GM19328 (cell line): Measurements from ENCODE around the gene PAX7.
"Not testable (repeated sequence)": the region's sequence is repeated elsewhere in the genome, so short reads cannot be mapped to it uniquely, and the experiment has no call there.

Experiments used
- ATAC-seq: cut with Tn5 transposase; IDR thresholded peaks from one replicate; pipeline ENCODE4 v1.9.1; 2021; ENCODE audit warnings: mild to moderate bottlenecking, moderate library complexity; ENCODE audit not compliant: unreplicated experiment

The PAX7 gene

DNA sequence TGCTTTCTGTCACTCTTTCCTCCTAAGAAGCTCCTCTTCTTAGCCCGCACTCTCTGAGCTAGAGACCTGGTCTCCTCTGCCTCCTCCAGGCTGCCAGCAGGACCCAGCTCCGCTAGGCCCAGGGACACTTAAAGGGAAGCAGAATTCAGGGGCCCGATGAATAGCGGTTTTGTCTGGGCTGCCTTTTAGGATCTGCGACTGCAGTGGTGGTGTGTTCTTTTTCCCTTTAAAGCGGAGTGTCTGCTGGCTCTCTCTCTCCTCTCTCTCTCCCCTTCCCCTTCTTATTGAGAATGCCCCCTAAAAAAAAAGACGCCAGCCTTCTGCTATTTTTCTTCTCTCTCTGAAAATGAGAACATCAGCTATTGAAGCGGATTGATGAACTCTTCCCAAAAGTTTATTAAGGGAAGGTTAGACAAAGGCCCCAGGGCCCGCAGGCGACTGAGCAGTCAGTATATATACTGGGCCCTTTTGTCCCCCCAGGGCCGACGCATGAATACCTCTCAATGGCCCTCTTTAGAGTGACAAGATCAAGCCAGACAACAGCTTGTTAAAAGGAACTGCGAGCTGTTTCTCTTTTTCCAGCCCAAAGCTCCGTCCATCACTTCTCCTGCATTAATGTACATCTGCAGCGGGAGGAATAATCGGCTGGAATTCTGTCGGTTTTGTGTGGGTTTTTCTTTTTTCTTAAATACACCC lies 27.0 kb downstream of the PAX7 start:
- no peak for ATAC-seq

DNA sequence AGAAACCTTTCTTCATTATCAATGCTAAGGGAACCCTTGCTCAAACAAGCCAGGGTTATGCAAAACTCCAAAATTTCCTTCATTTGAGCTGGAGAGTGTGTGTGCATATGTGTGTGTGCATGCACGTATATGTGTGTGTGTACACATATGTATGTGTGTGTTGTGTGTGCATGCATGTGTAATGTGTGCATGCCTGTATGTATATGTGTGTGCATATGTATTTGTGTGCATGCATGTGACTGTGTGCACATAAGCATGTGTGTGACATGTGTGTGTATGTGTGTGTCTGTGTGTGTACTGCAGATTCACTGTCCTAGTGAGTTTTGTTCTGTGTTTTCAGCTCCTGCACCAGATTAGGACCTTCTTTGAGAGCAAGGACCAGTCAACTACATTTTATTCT lies 28.2 kb downstream of the PAX7 start:
- ATAC-seq: no peak

DNA sequence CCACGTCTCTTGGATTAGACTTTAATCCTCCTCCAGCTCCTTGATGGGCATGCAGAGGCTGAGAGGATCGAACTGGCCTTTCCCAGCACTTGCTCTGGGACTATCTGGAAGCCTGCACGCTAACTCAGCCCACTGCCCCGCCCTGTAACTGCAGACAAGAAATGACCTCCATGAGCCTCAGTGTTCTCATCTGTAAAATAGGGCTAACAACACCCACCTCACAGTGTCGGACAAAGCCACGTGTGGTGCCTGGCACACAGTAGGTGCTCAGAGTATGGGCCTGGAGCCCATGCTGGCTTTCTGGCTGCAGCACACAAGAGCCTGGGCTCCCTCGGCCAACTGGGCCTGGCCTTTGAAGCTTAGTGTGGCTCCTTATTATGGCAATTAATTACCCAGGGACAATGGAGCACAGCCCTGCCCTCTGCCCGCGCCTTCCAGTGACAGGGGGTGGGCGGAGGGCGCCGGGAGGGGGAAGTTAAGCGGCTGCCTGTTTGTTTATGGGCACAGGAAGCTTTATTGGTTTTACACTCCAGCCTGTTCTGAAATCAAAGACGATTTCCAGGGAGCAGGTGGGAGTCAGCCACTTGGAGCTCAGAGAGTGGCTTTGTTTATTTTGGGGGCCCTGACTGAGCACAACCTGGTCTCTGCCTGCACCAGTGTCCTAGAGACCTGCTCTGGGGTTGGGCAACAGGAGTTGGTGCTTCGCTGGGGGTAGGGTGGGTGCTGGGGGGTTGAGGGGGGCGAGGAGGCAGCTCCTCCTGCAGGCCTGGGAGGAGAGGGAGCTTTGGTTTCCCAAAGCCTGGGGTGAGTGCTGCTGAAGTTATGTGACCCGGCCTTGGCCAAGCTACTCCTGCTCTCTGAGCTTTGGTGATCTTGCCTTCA lies 31.0 kb downstream of the PAX7 start:
- no peak for ATAC-seq

DNA sequence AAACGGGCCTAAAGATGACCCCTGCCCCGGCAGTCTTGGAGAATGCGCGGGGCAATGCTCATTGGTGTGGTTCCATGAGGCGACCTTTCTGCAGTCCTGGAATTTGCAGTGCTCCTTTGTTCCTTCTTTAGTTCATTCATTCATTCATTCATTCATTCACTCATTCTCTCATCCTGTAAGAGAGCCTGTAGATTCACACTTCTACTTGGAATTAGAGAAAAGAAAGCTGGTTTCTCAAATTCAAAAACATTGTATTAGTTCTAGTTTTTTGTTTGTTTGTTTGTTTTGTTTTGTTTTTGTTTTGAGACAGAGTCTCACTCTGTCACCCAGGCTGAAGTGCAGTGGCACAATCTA lies 31.6 kb downstream of the PAX7 start:
- no peak for ATAC-seq

DNA sequence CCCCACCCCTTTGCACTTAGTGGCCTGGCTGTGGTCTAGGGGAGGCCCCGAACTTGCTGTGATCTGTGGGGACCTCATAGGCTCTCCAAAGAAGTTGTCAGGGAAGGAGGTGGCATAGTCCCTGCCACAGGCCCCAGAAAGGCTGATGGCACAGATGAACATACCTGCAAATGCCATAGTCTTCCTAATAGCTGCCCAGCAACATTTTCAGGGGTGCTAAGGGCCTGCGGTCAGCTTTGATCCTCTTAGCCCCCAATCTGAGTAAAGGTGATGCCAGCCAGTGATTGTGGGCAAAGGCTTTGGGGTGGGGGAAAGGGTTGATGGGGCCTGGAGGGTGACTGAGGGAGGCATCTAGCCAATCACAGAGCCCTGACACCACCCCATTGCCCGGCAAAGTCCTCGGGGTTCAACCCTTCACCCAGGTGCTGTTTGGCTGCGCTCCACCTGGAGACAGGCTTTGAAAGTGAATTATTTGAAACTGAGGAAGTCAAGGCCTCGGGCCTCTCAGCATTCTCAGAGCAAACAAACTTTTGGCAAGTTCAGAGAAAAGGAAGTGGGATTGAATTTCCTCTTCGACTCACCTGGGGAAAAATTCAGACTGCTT lies 35.8 kb downstream of the PAX7 start:
- no peak for ATAC-seq

DNA sequence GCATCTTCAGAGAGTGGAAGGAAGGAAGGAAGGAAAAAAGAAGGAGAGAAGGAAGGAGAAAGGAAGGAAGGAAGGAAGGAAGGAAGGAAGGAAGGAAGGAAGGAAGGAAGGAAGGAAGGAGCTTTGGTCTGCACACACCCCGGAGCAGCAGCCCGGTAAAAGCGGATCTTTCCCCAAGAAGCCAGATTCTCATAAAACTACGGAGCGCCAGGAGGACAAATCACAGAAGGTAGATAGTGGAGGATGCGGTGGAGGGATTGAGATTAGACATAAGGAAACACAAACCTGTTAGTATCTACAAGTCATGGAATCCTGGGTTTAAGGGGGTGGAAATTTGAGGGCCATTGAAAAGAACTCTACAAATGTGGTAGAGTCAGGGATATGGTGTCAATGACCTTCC lies 36.7 kb downstream of the PAX7 start:
- no peak for ATAC-seq

DNA sequence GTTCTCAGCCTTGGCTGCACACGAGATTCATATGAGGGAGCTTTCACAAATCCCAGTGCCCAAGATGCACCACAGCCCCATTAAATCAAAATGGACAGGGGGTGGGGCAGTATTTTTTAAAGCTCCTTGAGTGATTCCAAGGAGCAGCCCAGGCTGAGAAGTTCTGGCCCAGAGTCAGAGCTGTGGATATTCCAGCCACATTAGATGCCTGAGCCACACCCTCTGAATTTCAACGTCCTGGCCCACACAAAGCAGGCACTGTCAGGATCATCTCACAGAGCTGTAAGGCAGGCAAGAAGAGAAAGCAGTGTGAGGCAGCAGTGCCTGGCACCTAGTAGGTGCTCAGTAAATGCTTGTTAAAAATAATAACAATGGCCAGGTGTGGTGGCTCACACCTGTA lies 37.4 kb downstream of the PAX7 start:
- ATAC-seq: no peak

DNA sequence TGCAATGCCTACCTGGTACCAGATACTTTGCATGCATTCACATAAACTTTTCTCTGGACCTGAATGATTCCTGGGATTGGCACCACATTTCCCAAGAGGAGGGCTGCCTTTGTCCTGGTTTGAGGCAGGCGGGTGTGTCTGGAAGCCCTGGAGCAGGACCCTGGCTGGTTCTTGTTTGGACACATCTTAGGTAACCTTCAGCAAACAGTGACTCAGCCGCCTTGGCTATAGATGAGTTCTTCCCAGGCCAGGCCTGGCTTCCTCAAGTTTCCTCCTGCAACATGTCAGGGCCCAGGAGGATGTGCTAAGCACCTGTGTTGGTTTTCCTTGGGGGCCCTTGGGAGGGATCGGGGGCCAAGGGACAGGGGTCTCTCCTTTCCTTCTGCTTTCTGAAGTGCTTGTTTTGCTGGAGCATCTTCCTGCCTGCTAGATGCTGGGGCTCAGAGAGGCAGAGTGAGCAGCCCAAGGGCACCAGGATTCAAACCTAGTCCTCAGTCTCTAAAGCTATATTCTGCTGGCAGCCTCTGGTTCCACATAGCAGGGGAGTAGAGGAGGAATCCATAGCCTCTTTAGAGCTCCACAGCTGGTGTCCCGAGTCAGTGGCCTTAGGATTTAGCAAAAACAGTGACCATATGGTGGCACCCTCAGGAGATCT lies 38.2 kb downstream of the PAX7 start:
- no peak for ATAC-seq

DNA sequence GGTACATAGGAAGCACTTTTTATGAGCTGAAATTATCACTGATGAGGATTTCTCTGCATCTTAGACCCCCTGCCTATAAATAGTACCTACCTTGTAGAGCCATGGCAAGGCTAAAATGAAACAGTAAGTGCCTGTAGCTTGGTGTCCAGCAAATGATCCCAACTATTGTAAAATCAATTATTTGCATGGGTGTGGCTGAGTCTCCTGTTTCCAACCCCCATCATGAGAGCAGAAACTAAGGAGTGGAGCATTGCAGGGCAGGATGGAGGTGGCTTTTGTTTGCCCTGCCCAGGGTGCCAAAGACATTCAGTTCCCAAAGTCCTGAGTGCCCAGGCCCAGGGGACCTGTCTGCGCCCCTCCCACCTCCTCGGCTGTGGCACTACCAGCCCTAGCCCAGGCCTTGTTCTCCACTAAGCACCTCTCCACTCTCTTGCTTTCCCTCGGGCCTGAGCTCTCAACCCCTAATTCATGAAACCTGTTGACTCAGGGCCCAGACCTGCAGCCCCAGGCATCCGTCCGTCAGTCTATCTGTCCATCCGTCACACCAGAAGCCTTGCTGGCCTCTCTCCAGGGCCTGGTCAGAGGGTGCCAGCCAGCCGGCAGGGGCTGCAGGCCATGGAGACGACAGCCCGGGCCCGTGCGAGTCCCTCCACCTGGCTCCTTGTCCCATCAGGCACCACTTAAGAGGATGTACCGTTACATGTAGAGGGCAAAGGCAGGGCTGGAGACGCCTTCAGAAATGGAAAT lies 39.6 kb downstream of the PAX7 start:
- ATAC-seq: no peak

DNA sequence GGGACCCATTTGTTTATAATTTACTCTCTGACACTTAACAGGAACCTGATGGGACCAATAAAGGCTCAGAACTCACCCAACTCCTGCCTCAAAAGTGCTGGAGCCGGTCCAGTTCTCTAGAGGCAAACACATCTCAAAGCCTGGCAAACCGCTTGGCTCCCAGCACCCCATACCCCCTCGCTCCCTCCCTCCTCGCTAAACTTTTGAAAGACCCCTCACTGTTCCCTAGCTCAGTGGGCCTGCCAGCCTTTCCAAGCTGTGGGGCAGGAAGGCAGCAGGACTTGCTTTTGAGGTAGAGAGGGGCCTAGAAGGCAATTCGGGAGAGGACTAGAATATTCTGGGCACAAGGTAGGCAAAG lies 40.2 kb downstream of the PAX7 start:
- ATAC-seq: no peak

DNA sequence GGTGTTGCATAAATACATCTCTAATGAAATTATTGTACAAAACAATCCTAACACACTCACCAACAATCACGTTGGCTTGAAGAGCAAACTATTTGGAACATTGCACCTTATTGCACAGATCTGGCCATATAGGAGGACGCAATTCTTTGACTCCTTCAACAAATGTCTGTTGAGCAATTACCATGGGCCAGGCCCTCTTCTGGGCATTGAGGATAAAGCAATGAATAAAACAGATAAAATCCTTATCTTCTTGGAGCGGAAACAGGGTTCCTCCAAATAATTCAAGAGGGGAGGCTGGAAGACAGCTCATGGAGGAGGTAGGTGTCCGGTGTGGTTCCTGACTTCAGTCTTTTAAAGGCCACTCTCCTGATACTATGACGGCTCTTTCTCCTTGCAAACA lies 43.3 kb downstream of the PAX7 start:
- no peak for ATAC-seq

DNA sequence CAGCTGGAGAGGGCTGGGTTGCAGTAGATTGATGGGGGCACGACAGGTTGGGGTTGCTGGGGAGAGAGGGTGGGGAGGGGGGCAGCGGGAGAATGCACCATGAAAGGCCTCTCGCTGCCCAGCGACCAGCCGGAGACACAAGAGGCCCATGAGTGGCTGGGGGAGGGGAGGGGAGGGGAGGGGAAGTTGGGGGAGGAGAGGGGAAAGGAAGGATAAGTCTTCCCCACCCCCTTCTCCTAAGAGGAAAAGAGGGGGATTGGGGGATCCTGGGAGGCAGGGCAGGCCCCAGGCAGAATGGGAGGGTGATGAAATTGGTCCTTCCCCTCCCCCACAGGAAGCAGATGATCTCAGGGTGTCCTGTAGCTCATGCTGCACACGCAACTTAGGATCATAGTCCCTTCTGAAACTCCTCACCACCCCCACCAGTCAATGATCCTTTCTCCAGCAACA lies 45.7 kb downstream of the PAX7 start:
- ATAC-seq: no peak

DNA sequence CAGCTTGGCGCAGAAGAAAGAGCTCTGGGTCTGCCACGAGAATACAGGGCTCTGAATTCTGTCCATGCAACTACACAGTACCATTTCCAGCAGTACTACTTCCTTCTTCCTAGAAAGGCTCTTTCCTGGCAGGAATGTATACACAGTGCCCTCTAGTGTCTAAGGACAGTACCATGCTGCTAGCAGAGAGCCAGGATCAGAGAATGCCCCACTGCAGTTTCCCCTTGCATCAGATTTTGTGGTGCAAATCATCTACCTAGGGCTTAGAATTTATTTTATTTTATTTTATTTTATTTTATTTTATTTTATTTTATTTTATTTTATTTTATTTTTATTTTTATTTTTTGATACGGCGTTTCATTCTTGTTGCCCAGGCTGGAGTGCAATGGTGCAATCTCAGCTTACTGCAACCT lies 50.8 kb downstream of the PAX7 start:
- no peak for ATAC-seq

DNA sequence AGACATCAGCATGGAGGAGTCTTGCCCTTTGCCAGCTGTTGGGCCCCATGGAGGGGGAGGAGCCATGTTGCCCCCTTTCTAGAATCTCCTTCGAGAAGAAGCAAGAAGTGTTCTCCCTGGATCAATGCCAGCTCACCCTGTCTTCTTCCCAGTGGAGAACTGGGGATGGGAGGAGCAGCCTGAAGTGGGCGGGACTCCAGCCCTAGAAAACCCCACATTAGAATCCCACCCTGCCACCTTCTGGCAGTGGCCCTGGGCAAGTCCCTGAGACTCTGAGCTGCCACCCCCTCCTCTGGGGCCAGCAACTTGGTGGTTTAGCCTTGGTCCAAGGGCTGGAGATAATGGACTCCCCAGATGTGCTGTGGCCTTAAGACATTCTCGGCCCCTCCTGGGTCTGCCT lies 51.7 kb downstream of the PAX7 start:
- no peak for ATAC-seq

DNA sequence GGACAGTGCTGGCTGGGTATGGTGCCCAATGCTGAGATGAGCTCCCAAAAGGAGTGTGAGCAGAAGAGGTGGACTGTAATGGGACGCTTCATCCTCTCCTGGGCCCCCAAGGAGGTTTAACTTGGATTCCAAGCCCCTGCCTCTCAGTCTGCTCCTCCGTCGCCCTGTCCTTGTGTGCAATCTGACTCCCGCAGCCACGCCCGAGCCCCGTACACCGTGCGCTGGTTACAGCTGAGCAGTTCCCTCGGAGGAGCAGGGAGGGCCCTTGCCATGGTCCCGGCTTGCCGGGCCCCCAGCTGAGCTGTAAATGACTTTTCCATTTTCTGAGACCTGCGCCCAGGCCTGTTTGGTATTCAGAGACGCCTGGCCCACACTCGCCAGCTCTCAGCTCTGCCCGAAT lies 53.7 kb downstream of the PAX7 start:
- ATAC-seq: no peak

DNA sequence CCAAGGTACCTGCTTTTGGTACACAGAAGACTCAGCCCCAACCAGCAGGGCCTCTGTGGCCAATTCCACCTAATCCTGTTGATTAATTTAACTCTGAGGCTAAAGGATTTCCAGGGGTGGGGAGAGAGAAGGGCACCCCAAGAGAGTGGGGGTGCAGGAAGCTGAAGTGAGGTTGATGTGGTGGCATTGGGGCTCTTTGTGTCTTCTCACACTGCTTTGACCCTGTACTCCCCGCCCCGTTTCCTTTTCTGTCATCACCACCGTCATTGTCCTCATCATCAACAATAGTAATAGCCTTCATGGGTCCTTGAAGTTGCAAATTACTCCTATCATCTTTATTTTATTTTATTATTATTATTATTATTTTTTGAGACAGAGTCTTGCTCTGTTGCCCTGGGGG lies 55.9 kb downstream of the PAX7 start:
- ATAC-seq: no peak

DNA sequence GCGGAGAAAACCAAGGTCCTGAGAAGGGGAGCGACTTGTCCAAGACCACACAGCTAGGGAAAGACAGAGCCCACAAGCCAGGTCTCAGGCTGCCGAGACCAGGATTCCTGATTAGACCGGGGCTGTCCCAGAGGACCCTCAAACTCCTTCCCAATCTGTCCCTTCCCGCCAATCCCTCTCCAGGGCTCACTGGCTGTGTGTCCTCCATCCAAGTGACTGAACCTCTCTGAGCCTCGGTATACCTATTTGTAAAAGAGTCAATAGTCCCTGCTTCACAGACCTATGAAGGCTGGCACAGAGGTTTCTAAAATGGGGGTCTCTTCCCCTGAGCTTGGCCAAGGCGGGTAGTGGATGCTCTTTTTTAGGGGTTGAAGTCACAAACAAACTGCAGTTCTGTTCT lies 56.6 kb downstream of the PAX7 start:
- ATAC-seq: no peak

DNA sequence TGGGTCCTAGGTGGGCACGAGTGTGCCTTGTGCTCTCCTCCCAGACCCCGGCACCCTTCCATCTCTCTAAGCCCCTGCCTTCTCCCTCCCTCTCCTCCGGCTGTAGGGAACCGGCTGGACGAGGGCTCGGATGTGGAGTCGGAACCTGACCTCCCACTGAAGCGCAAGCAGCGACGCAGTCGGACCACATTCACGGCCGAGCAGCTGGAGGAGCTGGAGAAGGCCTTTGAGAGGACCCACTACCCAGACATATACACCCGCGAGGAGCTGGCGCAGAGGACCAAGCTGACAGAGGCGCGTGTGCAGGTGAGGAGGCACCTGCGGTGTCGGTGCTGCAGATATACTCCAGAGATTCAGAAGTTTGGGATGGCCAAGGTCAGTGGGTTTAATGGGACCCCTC lies 61.0 kb downstream of the PAX7 start:
- no peak for ATAC-seq

DNA sequence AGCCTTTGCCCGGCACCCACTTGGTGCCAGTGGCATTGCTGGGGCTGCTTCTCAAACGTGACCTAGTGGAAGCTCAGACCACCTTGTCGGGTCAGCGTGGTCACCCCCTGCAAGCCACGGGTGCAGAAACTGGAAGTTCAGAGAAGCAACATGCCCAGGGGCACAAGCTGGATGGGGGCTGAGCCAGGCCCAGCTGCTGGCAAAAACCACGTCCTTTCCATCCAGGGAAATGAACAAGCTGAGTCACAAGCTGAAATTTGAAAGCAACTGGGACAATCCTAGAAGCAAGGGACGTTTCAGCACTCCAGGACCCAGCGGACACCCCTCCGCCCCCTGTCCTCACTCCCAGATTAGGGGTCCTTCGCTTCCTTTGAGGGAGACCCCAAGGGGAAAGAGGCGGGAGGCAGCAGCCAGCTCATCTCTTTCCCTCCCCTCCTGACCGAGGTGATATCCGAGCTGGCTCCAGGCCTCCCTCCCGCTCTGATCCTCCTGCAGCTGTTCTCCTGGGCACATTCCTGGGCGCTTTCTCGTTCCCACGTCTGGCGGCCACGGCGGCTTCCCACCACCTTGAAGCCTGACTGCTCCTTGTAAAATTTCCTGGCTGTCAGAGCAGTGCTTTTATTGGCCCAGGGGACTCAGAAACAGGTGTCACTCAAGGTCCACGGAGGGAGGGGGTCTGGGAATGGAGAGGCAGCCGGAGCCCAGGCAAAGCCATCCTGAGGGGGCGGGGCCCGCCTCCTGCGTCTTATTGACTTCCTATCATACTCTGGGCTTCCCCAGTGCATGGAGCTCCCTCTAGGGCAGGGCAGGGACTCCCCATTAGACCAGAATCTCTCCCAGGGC lies 62.8 kb downstream of the PAX7 start:
- ATAC-seq: no peak

DNA sequence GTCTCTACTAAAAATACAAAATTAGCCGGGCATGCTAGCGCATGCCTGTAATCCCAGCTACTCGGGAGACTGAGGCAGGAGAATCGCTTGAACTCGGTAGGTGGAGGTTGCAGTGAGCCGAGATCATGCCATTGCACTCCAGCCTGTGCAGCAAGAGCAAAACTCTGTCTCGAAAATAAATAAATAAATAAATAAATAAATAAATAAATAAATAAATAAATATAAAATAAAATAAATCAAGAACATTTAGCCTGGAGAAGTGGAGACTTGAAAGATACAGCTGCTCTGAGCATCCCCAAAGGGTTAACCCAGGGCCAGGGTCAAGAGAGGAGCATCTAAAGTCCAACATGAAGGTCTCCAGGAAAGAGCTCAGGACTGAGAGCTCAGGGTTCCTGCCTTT lies 63.6 kb downstream of the PAX7 start:
- ATAC-seq: not testable (repeated sequence)
